Mesodermal cell (in vitro differentiated cells): ENCODE measurements around the gene SLC38A11.
"Not testable (repeated sequence)": the region's sequence is repeated elsewhere in the genome, so short reads cannot be mapped to it uniquely, and the experiment has no call there.

Experiments
- H3K27ac ChIP-seq: 2 replicates; pipeline ENCODE4 v1.7.0; 2013; ENCODE audit warnings: mild to moderate bottlenecking, low read depth, low read length, moderate library complexity; ENCODE audit not compliant: severe bottlenecking
- H3K36me3 ChIP-seq: 2 replicates; pipeline ENCODE4 v1.7.1; 2013; ENCODE audit warnings: mild to moderate bottlenecking, low read length, moderate library complexity; ENCODE audit not compliant: control insufficient read depth, insufficient read depth
- H3K4me1 ChIP-seq: one replicate; pipeline ENCODE4 v1.7.1; 2013; ENCODE audit warnings: mild to moderate bottlenecking, low read length; ENCODE audit not compliant: insufficient read depth, control insufficient read depth, poor library complexity, severe bottlenecking
- H3K4me3 ChIP-seq: 2 replicates; pipeline ENCODE4 v1.7.0; 2013; ENCODE audit warnings: low read length, control low read depth, mild to moderate bottlenecking; ENCODE audit not compliant: insufficient read depth, poor library complexity, severe bottlenecking; ENCODE audit errors: extremely low read depth
- H3K9me3 ChIP-seq: 2 replicates; pipeline ENCODE4 v1.7.1; 2013; ENCODE audit warnings: mild to moderate bottlenecking, low read length, moderate library complexity; ENCODE audit not compliant: control insufficient read depth
- WGBS, 2 experiments: methylation state at CpG; one replicate each; pipeline ENCODE4 v1.1.5; 2013; ENCODE audit warnings: missing lambda C conversion rate in 2 of 2; ENCODE audit not compliant: insufficient coverage in 2 of 2; 5-methylcytosine and 5-hydroxymethylcytosine counted together

Gene SLC38A11

DNA sequence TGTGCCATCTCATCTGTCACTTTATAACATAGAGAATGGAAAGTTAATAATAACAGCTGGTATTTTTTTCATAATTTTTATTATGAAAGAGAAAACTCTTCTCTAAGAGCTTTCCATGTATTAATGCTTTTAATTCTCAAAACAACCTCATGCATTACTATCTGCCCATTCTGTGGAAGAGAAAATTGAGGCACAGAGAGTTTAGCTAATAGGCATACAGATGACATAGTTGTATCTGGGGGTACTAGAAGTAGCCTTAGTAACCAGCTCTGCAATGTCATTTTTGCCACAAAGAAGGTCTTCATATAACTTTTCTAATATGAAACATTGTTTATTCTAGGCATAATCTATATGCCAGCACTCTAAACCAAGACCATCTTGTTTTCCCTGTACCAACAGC lies 77.4 kb downstream of the SLC38A11 start:
- Histone ChIP-seq H3K4me3 (no peak overlapping the region), H3K9me3 (no peaks in the 10 kb centered on the region), H3K4me1 (no peaks in the 10 kb centered on the region), H3K36me3 (no peaks in the 10 kb centered on the region), H3K27ac (no peak overlapping the region)

- H3K9me3 ChIP-seq: no peaks in the 10 kb centered on the region
Measured at GRCh38 chr2:164877169-164877568, 78.2 kb downstream of the SLC38A11 start.

DNA sequence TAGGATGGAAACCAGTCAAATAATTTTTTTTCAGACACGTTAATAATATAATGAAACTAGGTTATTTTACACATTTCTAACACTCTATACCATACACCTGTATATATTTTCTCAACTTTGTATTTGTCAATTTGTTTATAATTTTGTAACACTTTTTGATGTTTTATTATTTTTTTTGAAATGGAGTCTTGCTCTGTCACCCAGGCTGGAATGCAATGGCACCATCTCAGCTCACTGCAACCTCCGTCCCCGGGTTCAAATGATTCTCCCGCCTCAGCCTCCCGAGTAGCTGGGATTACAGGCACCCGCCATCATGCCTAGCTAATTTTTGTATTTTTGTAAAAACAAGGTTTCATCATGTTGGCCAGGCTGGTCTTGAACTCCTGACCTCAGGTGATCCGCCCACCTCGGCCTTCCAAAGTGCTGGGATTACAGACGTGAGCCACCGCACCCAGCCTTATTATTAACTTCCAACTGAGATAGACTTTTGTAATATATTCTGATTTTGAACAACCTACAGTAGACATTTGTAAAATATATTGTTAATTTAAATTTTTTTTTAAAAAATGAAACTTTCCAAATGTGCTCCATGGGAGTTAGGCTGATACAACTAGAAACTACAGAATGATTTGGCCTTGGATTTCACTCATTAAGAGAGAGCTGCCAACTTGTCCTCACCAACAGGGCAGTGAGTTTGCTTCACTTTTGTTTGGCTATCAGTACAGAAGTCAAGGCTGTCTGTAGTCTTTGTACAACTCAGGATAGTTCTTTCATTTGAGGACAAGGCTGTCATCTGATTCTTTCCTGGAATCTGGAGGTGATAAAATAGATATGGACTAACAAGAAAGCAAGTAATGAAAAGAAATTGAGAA lies 79.8 kb downstream of the SLC38A11 start:
- H3K36me3 ChIP-seq: no peaks in the 10 kb centered on the region
- H3K9me3 ChIP-seq: no peaks in the 10 kb centered on the region
- H3K4me3 ChIP-seq: no peak overlapping the region
- 90 to 93% methylated on average over 4 to 5 of the region's 10 CpGs for WGBS, 2 experiments
- no peaks in the 10 kb centered on the region for H3K4me1 ChIP-seq
- no peak overlapping the region for H3K27ac ChIP-seq

More at GRCh38 chr2:164877169-164877568, 78.2 kb downstream of the SLC38A11 start:
- Histone ChIP-seq H3K36me3 (no peaks in the 10 kb centered on the region), H3K4me1 (no peaks in the 10 kb centered on the region), H3K27ac (no peak overlapping the region), H3K4me3 (no peak overlapping the region)
- WGBS, 2 experiments: 92 to 100% methylated on average over 4 of the region's 4 CpGs

GRCh38 chr2:164873210-164873908 lies 82.0 kb downstream of the SLC38A11 start:
- 85 to 90% methylated on average over 7 of the region's 9 CpGs for WGBS, 2 experiments
- H3K27ac ChIP-seq: no peak overlapping the region
- H3K4me1 ChIP-seq: no peaks in the 10 kb centered on the region
- no peaks in the 10 kb centered on the region for H3K36me3 ChIP-seq
- no peak overlapping the region for H3K4me3 ChIP-seq
- no peaks in the 10 kb centered on the region for H3K9me3 ChIP-seq

DNA sequence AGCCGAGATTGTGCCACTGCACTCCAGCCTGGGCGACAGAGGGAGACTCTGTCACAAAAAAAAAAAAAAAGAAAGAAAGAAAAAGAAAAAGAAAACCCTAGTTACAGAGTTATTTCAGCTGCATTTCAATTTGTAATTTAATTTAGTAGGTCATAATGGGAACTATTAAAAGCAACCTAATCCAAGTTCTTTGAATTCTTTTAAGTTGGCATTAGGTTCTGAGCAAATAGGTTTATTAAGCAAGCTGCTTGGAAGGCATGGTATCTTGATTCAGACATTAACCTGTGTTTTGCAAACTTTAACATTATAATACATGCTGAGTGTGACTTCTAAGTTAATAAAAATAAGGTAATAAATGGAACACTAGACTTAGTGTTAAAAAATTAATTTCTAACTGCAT lies 83.9 kb downstream of the SLC38A11 start:
- Histone ChIP-seq H3K4me3 (no peak overlapping the region), H3K27ac (no peak overlapping the region), H3K9me3 (no peaks in the 10 kb centered on the region), H3K36me3 (no peaks in the 10 kb centered on the region), H3K4me1 (no peaks in the 10 kb centered on the region)
- WGBS, 2 experiments: no CpG with 5 or more reads among the region's 2 CpGs

- Histone ChIP-seq H3K9me3 (no peaks in the 10 kb centered on the region), H3K27ac (no peak overlapping the region), H3K4me3 (no peak overlapping the region), H3K4me1 (no peaks in the 10 kb centered on the region), H3K36me3 (no peaks in the 10 kb centered on the region)
Measured at GRCh38 chr2:164869420-164869772, 85.9 kb downstream of the SLC38A11 start.

- WGBS, 2 experiments: 92 to 100% methylated on average over 3 to 4 of the region's 5 CpGs
- Histone ChIP-seq H3K27ac (no peak overlapping the region), H3K36me3 (no peaks in the 10 kb centered on the region), H3K4me3 (no peak overlapping the region), H3K4me1 (no peaks in the 10 kb centered on the region), H3K9me3 (no peaks in the 10 kb centered on the region)
Measured at GRCh38 chr2:164868563-164869419, 86.5 kb downstream of the SLC38A11 start.

- no peak overlapping the region for H3K27ac ChIP-seq
- 100% methylated on average over 1 of the region's 3 CpGs for WGBS, 2 experiments
- no peaks in the 10 kb centered on the region for H3K4me1 ChIP-seq
- no peaks in the 10 kb centered on the region for H3K9me3 ChIP-seq
- no peaks in the 10 kb centered on the region for H3K36me3 ChIP-seq
- H3K4me3 ChIP-seq: no peak overlapping the region
Measured at GRCh38 chr2:164867779-164868397, 87.4 kb downstream of the SLC38A11 start.

DNA sequence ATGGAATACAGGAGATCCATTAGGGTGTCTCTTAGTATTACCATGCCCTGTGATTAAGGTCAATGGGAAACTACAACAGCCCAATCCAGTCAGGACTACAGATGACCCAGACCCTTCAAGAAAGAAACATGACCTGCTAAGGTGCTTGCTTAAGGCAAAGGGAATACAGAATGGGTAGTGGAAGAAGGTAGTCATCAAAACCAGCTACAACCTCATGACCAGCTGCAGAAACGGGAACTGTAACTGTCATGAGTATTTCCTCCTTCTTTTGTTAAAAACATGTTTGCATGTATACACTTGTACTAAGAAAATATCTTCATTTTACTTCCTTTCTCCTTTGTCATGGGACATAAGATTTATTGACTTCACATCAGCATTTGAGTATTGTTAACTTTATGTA lies 88.9 kb downstream of the SLC38A11 start:
- no CpG with 5 or more reads among the region's 1 CpG for WGBS, 2 experiments

GRCh38 chr2:164860694-164861042 lies 94.7 kb downstream of the SLC38A11 start:
- H3K4me1 ChIP-seq: no peaks in the 10 kb centered on the region
- no peaks in the 10 kb centered on the region for H3K9me3 ChIP-seq
- H3K4me3 ChIP-seq: no peak overlapping the region
- H3K36me3 ChIP-seq: no peaks in the 10 kb centered on the region
- H3K27ac ChIP-seq: no peak overlapping the region

More for the DNA sequence above, 88.9 kb downstream of the SLC38A11 start:
- H3K4me3 ChIP-seq, H3K9me3 ChIP-seq, H3K4me1 ChIP-seq, H3K27ac ChIP-seq, H3K36me3 ChIP-seq: not testable (repeated sequence)
